ENCODE measurements around the gene PTGES2.

Gene PTGES2

GRCh38 chr9:128127568-128127989 is at the start of gene PTGES2:
Gene PTGES2, minus strand, starts transcription at chr9:128127729. Its CDS starts 12 bp downstream, at chr9:128127717.
- DNase-seq = peak; percentile 64

- DNase-seq = no peak
Observed at GRCh38 chr9:128175726-128176125, 48.2 kb upstream of the PTGES2 start.

DNA sequence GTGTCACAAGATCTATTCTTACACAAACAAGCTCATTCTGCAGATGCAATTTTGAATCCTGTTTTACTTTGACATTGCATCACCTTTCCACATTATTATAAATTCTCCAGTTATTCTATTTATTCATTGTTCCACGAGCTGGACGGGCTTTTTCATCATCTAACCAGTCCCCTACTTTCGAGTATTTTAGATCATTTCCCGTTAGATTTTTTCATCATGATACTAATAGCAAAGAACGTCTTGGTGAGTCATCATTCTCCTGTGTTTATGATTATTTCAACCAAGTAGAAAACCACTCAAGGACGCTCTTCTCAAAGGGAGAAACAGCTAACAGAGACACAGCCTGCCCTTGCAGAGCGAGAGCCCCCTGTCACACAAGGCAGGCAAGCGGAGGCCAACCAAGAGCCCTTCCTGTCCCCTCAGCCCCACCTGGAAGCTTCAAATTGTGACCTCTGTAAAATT is 47.6 kb upstream of the PTGES2 start:
- DNase-seq = no peak

DNA sequence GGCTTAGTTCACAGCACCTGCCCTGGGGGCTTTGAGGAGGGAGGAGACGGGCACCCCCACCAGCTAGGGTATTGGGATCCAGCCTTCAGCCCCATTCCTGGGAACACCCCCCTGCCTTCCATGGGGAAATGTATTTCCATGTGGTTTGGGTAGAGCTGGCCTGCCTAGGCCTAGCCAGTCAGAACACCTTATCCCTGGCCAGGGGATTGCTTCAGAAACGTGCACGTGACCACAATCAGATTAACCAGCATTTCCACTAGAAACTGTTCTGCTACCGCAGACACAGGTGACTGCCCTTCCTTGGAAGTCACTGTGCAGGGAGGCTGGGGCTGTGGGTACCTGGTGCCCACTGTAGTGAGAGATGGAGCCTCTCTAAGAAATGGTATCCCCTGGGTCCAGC is 46.5 kb upstream of the PTGES2 start:
- no peak for DNase-seq

DNA sequence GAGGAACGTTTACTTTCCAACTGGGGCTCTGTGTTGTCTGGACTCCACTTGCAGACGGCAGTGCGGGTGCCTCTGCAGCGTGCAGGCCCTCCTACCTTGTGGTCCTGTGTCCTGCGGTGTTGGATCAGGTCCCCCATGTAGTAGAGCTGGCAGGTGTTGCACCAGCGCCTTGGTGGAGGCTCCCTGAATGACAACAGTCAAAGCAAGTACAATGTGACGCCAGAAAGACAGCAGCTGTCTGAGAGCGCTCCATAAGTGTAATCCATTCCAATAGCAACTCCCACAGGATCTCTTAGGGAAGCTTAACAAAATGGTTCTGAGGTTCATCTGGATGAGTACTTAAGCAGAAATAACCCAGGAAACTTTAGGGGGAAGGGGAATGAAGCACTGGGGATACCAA is 42.4 kb upstream of the PTGES2 start:
- no peak for DNase-seq

GRCh38 chr9:128169492-128169891 is 42.0 kb upstream of the PTGES2 start:
- no peak for DNase-seq

DNA sequence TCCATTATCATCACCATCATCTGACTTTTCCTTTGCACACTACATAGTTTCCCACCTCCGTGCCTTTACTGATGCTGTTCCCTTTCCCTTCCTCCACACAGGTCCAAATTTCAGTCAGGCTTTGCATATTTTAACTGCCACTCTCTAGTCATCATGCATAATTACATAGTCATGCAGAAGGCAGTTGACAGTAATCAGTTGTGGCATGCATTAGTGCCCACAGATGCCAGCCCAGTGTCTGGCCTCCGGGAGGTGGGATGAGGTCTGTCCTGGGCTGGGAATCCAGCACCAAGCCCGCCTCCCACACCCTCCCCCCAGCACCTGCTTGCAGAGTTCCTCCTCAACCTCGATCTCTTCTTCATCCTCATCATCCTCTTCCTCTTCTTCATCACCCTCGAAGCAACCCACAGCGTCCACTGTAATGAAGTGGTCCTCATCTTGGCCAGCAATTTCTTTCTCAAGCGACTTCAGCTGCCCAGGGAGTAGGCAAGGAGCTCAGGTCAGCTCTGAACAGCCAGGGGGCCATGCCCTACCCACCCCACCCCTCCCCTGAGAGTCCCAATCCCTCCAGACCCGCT is 41.3 kb upstream of the PTGES2 start:
- DNase-seq = no peak

DNA sequence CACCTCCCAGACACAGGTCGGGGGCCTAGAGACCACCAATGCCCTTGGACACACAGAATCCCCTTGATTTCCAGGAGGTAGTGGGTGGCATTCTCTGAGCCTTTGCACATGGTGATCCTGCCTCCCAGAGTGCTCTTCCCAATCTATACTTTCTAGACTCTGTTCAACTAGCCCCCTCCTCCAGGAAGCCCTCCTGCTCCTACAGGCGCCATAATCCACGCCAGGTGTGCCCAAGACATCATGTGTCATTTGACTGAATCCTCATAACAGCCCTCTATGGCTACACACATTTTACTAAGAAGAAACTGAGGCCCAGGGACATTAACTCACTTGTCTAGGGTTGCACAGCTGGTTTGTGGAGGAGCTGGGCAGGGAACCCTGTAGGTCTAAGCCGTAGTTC is 39.7 kb upstream of the PTGES2 start:
- DNase-seq = no peak

GRCh38 chr9:128166169-128166568 is 38.6 kb upstream of the PTGES2 start:
- DNase-seq = no peak

- no peak for DNase-seq
Observed at GRCh38 chr9:128164307-128164885, 36.9 kb upstream of the PTGES2 start.

DNA sequence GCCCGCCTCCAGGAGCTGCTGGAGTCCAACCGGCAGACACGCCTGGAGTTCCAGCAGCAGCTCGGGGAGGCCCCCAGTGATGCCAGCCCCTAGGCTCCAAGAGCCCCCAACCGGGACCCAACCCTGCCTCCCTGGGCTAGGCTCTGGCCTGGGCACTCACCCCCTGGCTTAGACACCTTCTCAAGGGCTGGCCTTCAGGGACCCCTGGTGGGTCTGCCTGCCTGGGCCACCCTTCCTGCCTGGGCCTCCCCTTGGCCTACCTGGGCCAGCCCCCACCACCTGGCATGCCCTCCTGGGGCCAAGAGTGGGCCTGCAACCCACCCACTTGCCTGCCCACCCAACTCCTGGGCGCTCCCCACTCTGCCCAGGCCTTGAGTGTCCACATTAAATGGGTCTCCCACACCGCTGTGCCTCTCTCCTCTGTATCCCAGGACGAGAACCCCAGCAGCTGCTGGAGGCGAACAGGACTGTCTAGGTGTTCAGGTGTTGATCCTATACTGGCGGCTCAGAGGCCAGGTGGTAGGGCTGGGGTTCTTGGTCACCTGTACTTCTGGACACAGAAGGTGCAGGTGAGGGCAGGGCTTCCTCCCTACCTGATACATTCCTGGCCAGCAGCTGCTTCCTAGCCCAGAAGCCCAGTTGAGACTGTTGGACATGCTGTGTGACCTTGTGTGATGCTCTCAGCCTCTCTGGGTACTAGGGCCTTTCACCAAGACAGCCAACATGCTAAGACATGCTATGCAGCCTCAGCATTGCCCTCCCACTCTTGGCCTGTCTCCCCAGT is 36.2 kb upstream of the PTGES2 start:
- DNase-seq = no peak

GRCh38 chr9:128163027-128163515 is 35.5 kb upstream of the PTGES2 start:
- DNase-seq = no peak

DNA sequence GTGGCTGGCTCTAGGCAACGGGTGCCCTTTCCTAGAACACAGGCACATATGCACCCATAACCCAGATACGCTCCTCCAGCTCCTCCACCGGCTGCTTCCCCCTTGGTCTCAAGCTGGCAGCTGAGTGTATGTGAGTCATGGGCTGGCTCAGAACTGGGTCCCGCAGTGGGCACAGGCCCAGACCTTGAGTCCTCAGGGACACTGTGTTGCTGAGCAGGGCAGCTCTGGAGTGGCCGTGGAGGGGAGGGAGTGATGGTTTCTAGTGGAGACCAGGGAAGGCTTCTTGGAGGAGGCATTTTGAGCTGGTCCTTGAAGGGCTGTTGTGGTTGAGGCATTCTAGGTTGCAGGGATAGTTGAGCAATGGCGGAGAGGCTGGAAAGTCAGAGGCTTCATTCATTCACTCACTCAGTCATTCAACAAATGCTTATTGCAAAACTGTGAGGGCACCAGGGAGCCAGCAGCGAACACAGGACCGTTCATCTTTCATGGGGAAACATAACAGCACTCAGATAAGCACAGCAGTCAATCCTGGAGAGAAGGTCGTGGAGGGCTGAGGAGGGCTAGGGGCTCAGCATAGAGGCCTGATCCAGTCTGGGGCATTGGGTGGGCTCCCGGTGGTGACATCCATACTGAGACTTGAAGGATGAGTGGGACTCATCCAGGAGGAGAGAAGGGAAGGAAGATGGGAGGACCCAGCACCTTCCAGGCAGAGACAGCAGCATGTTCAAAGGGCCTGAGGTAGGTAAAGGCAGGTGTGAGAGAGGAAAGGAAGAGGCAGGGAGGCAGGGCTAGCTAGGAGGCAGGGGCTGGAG is 34.9 kb upstream of the PTGES2 start:
- DNase-seq = no peak

DNA sequence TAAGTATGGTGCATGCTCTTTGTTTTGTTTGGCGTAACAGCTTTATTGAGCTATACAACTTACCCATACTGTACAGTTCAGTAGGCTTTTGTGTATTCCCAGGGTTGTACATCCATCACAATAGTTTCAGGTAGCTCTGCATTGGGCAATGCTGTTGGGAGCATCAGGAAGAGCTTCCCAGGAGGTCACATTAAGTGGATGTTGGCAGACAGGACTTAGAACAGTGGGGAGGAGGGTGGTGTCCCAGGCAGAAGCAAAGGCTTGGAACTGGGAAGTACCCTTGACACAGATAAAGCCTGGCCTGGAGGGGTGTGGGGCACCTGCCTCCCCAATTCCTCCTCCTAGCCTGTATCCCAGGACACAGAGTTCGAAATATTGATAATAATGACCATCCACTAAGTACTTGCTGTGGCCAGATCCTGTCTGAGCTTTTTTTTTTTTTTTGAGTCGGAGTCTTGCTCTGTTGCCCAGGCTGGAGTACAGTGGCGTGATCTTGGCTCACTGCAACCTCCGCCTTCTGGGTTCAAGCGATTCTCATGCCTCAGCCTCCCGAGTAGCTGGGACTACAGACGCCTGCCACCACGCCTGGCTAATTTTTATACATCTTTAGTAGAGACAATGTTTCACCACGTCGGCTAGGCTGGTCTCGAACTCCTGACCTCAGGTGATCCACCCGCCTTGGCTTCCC is 33.8 kb upstream of the PTGES2 start:
- no peak for DNase-seq

- no peak for DNase-seq
Observed at GRCh38 chr9:128160603-128160987, 33.1 kb upstream of the PTGES2 start.

GRCh38 chr9:128159784-128160602 is 32.5 kb upstream of the PTGES2 start, which contains the start of gene BBLN:
Gene BBLN, plus strand, starts transcription at chr9:128160265. Its CDS starts 143 bp downstream, at chr9:128160408.
- peak; percentile 92 for DNase-seq

GRCh38 chr9:128159522-128159783 is 31.9 kb upstream of the PTGES2 start:
- DNase-seq = peak; percentile 49

DNA sequence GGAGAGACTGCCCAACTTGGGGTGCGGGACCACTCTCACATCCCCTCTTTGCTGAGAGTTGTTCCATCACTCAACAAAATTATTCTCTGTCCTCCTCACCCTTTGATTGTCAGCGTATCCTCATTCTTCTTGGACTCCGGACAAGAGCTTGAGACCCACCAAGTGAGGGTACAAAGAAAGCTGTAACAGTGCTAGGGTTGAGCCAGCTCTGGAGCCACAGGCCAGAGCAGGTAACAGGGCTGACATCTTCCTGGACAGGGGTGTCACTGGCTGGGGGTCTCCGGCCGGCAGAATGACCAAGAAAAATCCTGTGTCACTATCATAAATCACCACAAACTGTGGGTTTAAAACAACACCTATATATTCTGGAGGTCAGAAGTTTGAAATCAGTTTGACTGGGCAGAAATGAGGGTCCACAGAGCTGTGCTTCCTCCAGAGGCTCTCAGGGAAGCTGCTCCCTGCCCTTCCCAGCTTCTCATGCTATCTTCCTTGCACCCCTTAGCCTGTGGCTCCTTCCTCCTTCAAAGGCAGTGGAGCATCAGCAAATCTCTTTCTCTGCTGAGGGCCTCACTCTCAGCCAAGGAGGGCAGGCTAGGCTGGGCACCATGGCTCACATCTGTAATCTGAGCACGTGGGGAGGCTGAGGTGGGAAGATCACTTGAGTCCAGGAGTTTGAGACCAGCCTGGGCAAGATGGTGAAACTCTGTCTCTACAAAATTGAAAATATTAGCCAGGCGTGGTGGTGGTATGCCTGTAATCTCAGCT is 28.4 kb upstream of the PTGES2 start:
- no peak for DNase-seq

GRCh38 chr9:128153947-128154695 is 26.6 kb upstream of the PTGES2 start:
- DNase-seq = no peak
